ENCODE results near the gene TRAF4.

Gene TRAF4

GRCh38 chr17:28743243-28744103 lies at the start of gene TRAF4:
Gene TRAF4 (plus strand): TSS chr17:28744011. CDS start chr17:28744113, 102 bp downstream.
- FAIRE-seq: no peak

- FAIRE-seq: peak; percentile 69
Observed at GRCh38 chr17:28698253-28698941, 45.4 kb upstream of the TRAF4 start.

- no peak for FAIRE-seq
Observed at GRCh38 chr17:28700278-28700677, 43.5 kb upstream of the TRAF4 start.

GRCh38 chr17:28700830-28701492 lies 42.9 kb upstream of the TRAF4 start:
- no peak for FAIRE-seq

- no peak for FAIRE-seq
Observed at GRCh38 chr17:28702026-28702751, 41.6 kb upstream of the TRAF4 start.

GRCh38 chr17:28702752-28703150 lies 41.1 kb upstream of the TRAF4 start:
- no peak for FAIRE-seq

- FAIRE-seq: no peak
Observed at GRCh38 chr17:28703552-28704218, 40.1 kb upstream of the TRAF4 start.

GRCh38 chr17:28704219-28704858 lies 39.5 kb upstream of the TRAF4 start:
- no peak for FAIRE-seq

- FAIRE-seq: no peak
Observed at GRCh38 chr17:28705074-28705659, 38.6 kb upstream of the TRAF4 start.

GRCh38 chr17:28705728-28706334 lies 38.0 kb upstream of the TRAF4 start:
- no peak for FAIRE-seq

GRCh38 chr17:28706471-28707338 lies 37.1 kb upstream of the TRAF4 start:
- no peak for FAIRE-seq

- FAIRE-seq: no peak
Observed at GRCh38 chr17:28707339-28707720, 36.5 kb upstream of the TRAF4 start.

- FAIRE-seq: no peak
Observed at GRCh38 chr17:28710861-28711722, 32.7 kb upstream of the TRAF4 start.

- no peak for FAIRE-seq
Observed at GRCh38 chr17:28711723-28712031, 32.1 kb upstream of the TRAF4 start, which contains the start of gene PROCA1. Gene PROCA1 (minus strand): TSS chr17:28711888. CDS start chr17:28711660, 228 bp downstream.

- FAIRE-seq: no peak
Observed at GRCh38 chr17:28712032-28712704, 31.6 kb upstream of the TRAF4 start.

- no peak for FAIRE-seq
Observed at GRCh38 chr17:28712705-28713415, 31.0 kb upstream of the TRAF4 start.

GRCh38 chr17:28714281-28714680 lies 29.5 kb upstream of the TRAF4 start:
- no peak for FAIRE-seq

- no peak for FAIRE-seq
Observed at GRCh38 chr17:28715217-28715616, 28.6 kb upstream of the TRAF4 start.
